ENCODE results near the gene EML3. TPM values are rescaled to one million over a fixed set of nuclear protein-coding genes. Genes with fewer than 3 reads are reported as not detected.
A peak's percentile ranks its signal among the peaks of the same experiment; 100 is the strongest.
"Not testable (repeated sequence)": the region's sequence is repeated elsewhere in the genome, so short reads cannot be mapped to it uniquely, and the experiment has no call there.

Gene EML3
- total RNA-seq, 1 donor from 2014 or later: 91.1 TPM

DNA sequence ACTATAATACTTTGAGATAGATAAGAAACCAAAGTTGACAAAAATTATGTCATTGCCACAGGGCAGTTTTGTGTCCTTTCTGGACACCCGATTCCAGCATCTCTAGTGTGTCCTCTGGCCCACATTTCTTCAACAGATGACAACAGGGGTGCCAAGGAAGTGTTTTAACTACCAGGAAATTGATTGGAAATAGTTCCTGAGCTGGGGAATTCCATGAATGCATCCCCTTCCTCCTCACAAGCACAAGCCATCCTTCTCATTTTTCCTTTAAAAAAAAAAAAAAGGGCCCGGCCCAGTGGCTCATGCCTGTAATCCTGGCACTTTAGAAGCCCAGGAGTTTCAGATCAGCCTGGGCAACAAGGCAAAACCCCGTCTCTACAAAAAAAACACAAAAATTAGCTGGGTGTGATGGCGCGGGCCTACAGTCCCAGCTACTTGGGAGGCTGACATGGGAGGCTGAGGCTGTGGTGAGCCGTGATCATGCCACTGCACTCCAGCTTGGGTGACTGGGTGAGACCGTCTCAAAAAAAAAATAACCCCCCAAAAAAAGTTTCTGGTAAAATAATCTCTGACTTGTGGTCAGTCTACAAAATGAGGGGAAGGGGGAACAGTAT, 10.0 kb upstream of the EML3 start:
- intact Hi-C loops (cut with DNase I): no loop called here
- ATAC-seq (no peak), DNase-seq (no peak)
- no peak for TF ChIP-seq CTCF (IDR thresholded peaks at IDR 0.05)
- Histone ChIP-seq H3K27me3 (no peaks in the 10 kb centered on the region), H3K27ac (peak overlapping the region; percentile 90), H3K4me3 (peak overlapping the region; percentile 83), H3K9me3 (no peaks in the 10 kb centered on the region), H3K4me1 (peaks cover 18% of the 10 kb centered on the region), H3K36me3 (peaks cover 25% of the 10 kb centered on the region)

DNA sequence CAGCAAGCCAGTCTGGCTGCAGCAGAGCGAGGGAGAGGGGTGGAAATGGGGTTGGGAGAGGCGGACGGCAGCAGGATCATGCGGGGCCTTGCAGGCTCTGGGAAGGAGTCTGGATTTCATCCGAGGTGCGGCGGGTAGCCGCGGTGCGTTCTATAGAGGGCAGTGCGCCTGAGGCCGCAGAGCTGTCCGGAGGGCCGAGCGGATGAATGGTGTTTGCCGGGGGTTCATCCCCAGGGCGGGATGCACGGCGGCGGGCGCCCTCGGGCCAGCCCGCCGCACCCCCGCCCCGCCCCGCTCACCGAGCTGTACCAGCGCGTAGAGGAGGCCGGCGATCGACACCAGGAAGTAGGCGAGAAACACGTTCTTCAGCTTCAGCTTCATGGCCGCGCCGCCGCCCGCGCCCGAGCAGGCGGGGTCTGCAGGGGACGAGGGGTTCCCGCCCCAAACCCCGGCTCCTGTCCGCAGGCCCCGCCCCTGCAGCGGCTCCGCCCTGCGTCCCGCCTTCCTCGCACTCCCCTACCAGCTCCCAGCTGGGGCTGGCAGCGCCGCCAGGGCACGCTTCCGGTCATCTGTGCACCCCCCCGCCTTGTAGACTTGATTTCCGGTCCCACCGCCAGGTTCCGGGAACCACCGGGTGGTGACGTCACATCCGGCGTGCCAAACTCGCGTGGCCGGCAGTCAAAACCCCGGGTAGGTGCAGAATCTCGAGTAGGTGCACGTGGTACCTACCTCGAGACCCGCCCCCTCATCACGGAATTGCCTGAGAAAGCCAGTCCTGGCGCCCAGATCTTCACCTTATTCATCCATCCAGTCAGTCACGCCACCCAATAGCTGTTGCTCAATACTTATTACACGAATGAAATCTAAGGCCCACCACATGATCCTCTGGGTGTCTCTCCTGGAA, 9.2 kb upstream of the EML3 start, which contains the start of gene B3GAT3:
TSS of gene B3GAT3 (minus strand) at position 420 of the 904 bp plus-strand sequence. CDS start at position 381, 39 bp downstream.
- no peak for TF ChIP-seq CTCF (IDR thresholded peaks at IDR 0.05)
- ATAC-seq: peak; percentile 99
- peak; percentile 100 for DNase-seq
- Histone ChIP-seq H3K27me3 (no peaks in the 10 kb centered on the region), H3K36me3 (peaks cover 23% of the 10 kb centered on the region), H3K9me3 (no peaks in the 10 kb centered on the region), H3K27ac (peak within 1 kb of the TSS; percentile 90), H3K4me3 (peak within 1 kb of the TSS; percentile 83), H3K4me1 (peaks cover 18% of the 10 kb centered on the region)
- intact Hi-C loops (cut with DNase I): no loop called here

DNA sequence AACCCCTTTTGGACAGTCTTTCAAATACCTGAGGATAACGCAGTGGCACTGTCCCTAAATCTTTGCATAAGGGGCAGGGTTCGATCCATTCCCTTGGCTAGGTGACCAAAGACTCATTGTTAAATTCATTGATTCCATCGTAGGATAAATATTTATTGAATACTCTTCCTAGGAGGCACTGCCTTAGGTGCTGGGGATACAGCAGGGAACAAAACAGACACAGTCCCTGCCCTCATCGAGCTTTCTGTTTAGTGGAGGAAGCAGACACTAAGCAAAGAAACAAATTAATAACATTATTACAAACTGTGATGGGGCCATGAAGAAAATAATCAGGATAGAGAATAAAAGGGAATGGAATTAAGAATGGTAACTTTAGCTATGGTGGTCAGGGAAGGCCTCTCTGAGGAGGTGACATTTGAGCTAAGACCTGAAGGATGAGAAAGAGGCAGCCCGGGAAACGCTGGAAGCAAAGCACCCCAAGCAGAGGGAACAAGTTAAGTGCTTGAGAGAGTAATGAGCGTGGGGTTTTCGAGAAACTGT, 8.5 kb upstream of the EML3 start:
- Histone ChIP-seq H3K9me3 (no peaks in the 10 kb centered on the region), H3K36me3 (peaks cover 19% of the 10 kb centered on the region), H3K4me3 (peak overlapping the region; percentile 83), H3K27me3 (no peaks in the 10 kb centered on the region), H3K4me1 (peaks cover 18% of the 10 kb centered on the region), H3K27ac (peak overlapping the region; percentile 90)
- ATAC-seq (no peak), DNase-seq (no peak)
- no peak for TF ChIP-seq CTCF (IDR thresholded peaks at IDR 0.05)
- intact Hi-C loops (cut with DNase I): no loop called here

DNA sequence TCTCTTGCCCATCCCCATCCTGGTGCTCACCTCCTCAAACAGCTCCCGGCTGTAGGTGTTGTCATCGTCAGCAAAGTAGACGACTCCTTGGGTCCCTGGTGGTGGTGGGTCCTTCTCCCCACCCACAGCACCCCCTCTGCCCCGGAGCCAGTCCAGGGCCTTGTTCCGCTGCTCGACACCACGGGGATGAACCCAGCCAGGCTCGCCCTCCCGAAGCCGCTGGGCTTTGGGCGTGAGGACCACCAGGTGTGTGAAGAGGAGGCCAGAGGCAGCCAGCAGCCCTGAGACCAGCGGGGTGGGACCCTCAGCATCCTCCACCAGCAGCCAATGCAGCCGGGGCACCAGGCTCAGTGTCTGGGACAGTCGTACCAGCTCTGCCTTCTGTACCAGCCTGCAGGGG, 4.4 kb upstream of the EML3 start:
- H3K9me3 ChIP-seq; ATAC-seq; intact Hi-C loops (cut with DNase I); DNase-seq; H3K27ac ChIP-seq; H3K27me3 ChIP-seq; H3K4me3 ChIP-seq: not testable (repeated sequence)
- Histone ChIP-seq H3K4me1 (peaks cover 17% of the 10 kb centered on the region), H3K36me3 (peaks cover 13% of the 10 kb centered on the region)

DNA sequence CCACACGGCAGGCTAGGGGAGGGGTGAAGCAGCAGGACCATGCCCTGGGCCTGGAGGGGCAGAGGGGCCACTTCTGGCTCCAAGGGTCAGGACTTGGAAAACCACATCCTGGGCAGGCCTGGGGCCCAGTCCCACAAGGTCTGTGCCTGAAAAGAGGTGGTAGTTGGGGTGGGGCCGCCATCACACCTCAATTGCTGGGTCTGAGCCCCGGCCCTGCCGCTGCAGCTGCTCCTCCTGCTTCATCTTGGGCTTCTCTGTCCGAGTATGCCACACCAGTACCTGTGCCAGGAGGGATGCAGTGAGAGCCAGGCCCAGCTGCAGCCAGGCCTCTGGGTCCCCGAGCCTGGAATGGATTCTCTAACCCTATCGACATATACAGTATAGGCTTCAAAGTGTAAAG, 2.9 kb upstream of the EML3 start:
- Histone ChIP-seq H3K9me3 (no peaks in the 10 kb centered on the region), H3K27me3 (no peaks in the 10 kb centered on the region), H3K4me3 (no peak overlapping the region), H3K27ac (no peak overlapping the region), H3K36me3 (peaks cover 15% of the 10 kb centered on the region), H3K4me1 (peaks cover 24% of the 10 kb centered on the region)
- no peak for DNase-seq
- ATAC-seq: no peak
- intact Hi-C loops (cut with DNase I): no loop called here
- TF ChIP-seq CTCF (IDR thresholded peaks at IDR 0.05): no peak

DNA sequence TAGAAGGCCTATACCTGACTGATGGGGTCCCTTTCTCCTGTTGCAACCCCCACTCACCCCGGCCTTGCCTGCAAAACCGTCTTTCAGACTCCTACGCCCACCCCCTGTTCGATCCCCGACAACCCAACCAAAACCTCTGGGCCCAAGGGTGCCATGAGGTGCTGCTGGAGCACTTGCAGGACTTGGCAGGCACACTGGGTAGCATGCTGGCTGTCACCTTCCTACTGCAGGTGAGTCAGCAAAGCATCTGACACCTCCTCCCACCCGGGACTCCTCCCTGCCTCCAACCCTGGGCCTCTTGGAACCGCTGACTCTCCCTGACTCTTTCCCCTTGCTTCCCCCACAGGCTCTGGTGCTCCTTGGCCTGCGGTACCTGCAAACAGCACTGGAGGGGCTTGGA, 1.7 kb upstream of the EML3 start:
- H3K27ac ChIP-seq: no peak overlapping the region
- DNase-seq: no peak
- H3K4me1 ChIP-seq: peaks cover 23% of the 10 kb centered on the region
- TF ChIP-seq CTCF (IDR thresholded peaks at IDR 0.05): no peak
- intact Hi-C loops (cut with DNase I): no loop called here
- peaks cover 20% of the 10 kb centered on the region for H3K36me3 ChIP-seq
- no peaks in the 10 kb centered on the region for H3K9me3 ChIP-seq
- ATAC-seq: no peak
- no peak overlapping the region for H3K4me3 ChIP-seq
- H3K27me3 ChIP-seq: no peaks in the 10 kb centered on the region
